ENCODE data around the gene TRIM24. TPM values are rescaled to one million over a fixed set of nuclear protein-coding genes. Genes with fewer than 3 reads are reported as not detected.

The TRIM24 gene
- total and polyA plus RNA-seq, 4 donors: 7.0 to 33.0 (median 17.4) TPM

DNA sequence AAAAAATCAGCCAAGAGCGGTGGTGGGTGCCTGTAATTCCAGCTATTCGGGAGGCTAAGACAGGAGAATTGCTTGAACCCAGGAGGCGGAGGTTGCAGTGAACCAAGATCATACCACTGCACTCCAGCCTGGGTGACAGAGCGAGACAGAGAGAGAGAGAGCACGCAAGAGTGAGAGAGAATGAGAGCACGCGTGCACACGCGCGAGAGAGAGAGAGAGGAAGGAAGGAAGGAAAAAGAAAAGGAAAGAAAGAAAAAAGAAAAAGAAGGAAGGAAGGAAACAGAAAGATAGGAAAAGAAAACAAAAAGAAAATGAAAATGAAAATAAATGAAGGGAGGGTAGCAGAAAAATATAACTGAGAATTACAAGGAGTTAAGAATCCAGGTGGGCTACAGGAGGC is 158.4 kb downstream of the TRIM24 start:
- peaks cover 0 to 6% (median 0%) of the 10 kb centered on the region in 5 donors for H3K4me1 ChIP-seq (ENCODE audit: control insufficient read depth in 5 of 5, insufficient read depth in 5 of 5, low read length in 5 of 5)
- no peaks in the 10 kb centered on the region for H3K27me3 ChIP-seq (ENCODE audit: control insufficient read depth in 3 of 3, insufficient read depth in 3 of 3, low read length in 2 of 3)
- no peak overlapping the region for H3K9ac ChIP-seq (ENCODE audit: insufficient read depth in 1 of 2, low read length in 2 of 2)
- WGBS, 2 donors: 91 to 92% methylated on average over 10 of the region's 10 CpGs
- H3K27ac ChIP-seq (ENCODE audit: low read depth in 1 of 2, low read length in 1 of 2): no peak overlapping the region
- no peaks in the 10 kb centered on the region for H3K36me3 ChIP-seq (ENCODE audit: control insufficient read depth in 4 of 4, insufficient read depth in 4 of 4, low read length in 4 of 4)
- DNase-seq (no peak), ATAC-seq (ENCODE audit: insufficient read depth, low FRiP score) (no peak)
- H3K9me3 ChIP-seq (ENCODE audit: control insufficient read depth in 4 of 4, insufficient read depth in 3 of 4, low read length in 3 of 4): no peaks in the 10 kb centered on the region
- no peak overlapping the region for H3K4me3 ChIP-seq
- TF ChIP-seq, protein P1, sequence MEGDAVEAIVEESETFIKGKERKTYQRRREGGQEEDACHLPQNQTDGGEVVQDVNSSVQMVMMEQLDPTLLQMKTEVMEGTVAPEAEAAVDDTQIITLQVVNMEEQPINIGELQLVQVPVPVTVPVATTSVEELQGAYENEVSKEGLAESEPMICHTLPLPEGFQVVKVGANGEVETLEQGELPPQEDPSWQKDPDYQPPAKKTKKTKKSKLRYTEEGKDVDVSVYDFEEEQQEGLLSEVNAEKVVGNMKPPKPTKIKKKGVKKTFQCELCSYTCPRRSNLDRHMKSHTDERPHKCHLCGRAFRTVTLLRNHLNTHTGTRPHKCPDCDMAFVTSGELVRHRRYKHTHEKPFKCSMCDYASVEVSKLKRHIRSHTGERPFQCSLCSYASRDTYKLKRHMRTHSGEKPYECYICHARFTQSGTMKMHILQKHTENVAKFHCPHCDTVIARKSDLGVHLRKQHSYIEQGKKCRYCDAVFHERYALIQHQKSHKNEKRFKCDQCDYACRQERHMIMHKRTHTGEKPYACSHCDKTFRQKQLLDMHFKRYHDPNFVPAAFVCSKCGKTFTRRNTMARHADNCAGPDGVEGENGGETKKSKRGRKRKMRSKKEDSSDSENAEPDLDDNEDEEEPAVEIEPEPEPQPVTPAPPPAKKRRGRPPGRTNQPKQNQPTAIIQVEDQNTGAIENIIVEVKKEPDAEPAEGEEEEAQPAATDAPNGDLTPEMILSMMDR (IDR thresholded peaks at IDR 0.05; ENCODE audit: control extremely low read depth, extremely low read depth): no peak

DNA sequence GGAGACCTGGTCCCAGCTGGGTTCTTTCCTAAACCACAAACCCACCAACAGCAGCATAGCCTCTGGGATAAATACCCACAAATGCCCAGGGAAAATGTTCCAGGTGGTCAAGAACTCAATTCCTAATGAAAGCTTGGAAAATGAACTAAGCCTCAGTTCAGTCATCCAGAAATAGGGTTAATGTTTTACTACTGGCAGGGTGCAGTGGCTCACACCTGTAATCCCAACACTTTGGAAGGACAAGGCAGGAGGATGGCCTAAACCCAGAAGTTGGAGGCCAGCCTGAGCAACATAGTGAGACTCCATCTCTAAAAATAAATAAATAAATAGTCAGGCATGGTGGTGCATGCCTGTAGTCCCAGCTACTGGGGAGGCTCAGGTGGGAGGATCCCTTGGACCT is 158.9 kb downstream of the TRIM24 start:
- no peaks in the 10 kb centered on the region for H3K36me3 ChIP-seq (ENCODE audit: control insufficient read depth in 4 of 4, insufficient read depth in 4 of 4, low read length in 4 of 4)
- H3K9me3 ChIP-seq (ENCODE audit: control insufficient read depth in 4 of 4, insufficient read depth in 3 of 4, low read length in 3 of 4): no peaks in the 10 kb centered on the region
- H3K9ac ChIP-seq (ENCODE audit: insufficient read depth in 1 of 2, low read length in 2 of 2): no peak overlapping the region
- H3K27me3 ChIP-seq (ENCODE audit: control insufficient read depth in 3 of 3, insufficient read depth in 3 of 3, low read length in 2 of 3): no peaks in the 10 kb centered on the region
- H3K4me3 ChIP-seq: no peak overlapping the region
- DNase-seq: no peak
- ATAC-seq (ENCODE audit: insufficient read depth, low FRiP score): no peak
- TF ChIP-seq, protein P1 (IDR thresholded peaks at IDR 0.05; ENCODE audit: control extremely low read depth, extremely low read depth): no peak
- no peak overlapping the region for H3K27ac ChIP-seq (ENCODE audit: low read depth in 1 of 2, low read length in 1 of 2)
- H3K4me1 ChIP-seq (ENCODE audit: control insufficient read depth in 5 of 5, insufficient read depth in 5 of 5, low read length in 5 of 5): peaks cover 0 to 1% (median 0%) of the 10 kb centered on the region in 5 donors

DNA sequence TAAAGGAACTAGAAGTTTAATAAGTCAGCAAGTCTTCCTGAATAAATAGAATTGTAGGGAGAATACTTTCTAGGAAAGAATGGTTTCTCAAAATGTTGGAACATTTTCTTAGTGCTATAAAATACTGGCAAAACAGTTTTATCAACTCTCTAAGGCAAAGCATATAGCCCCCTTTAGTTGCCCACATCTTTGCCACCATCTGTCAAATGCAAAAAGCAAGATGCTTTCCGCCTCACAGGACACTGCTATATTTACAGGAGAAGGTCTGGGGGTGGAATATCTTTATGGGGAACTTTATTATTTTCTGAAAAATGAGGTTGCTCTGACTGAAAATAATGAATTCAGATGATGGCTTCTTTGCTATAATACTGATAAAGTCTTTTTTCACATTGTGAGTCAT is 162.8 kb downstream of the TRIM24 start:
- WGBS, 2 donors: 88 to 97% methylated on average over 1 of the region's 1 CpG
- Histone ChIP-seq H3K4me3 (no peak overlapping the region), H3K27ac (ENCODE audit: low read depth in 1 of 2, low read length in 1 of 2) (no peak overlapping the region)

More for the DNA sequence above, 162.8 kb downstream of the TRIM24 start:
- Histone ChIP-seq H3K9me3 (ENCODE audit: control insufficient read depth in 4 of 4, insufficient read depth in 3 of 4, low read length in 3 of 4) (no peaks in the 10 kb centered on the region), H3K27me3 (ENCODE audit: control insufficient read depth in 3 of 3, insufficient read depth in 3 of 3, low read length in 2 of 3) (no peaks in the 10 kb centered on the region), H3K9ac (ENCODE audit: insufficient read depth in 1 of 2, low read length in 2 of 2) (no peak overlapping the region), H3K36me3 (ENCODE audit: control insufficient read depth in 4 of 4, insufficient read depth in 4 of 4, low read length in 4 of 4) (no peaks in the 10 kb centered on the region), H3K4me1 (ENCODE audit: control insufficient read depth in 5 of 5, insufficient read depth in 5 of 5, low read length in 5 of 5) (peaks cover 0 to 4% (median 0%) of the 10 kb centered on the region in 5 donors)
- ATAC-seq (ENCODE audit: insufficient read depth, low FRiP score): no peak
- no peak for DNase-seq
- TF ChIP-seq, protein P1 (IDR thresholded peaks at IDR 0.05; ENCODE audit: control extremely low read depth, extremely low read depth): no peak
